HG03558 (cell line): Measurements from ENCODE around the gene BMP6.
A peak's percentile ranks its signal among the peaks of the same experiment; 100 is the strongest.

Experiments used
- ATAC-seq: cut with Tn5 transposase; IDR thresholded peaks from one replicate; pipeline ENCODE4 v1.9.1; 2021; ENCODE audit warnings: moderate number of reproducible peaks; ENCODE audit not compliant: unreplicated experiment; ENCODE audit errors: extremely low read depth

The BMP6 gene

DNA sequence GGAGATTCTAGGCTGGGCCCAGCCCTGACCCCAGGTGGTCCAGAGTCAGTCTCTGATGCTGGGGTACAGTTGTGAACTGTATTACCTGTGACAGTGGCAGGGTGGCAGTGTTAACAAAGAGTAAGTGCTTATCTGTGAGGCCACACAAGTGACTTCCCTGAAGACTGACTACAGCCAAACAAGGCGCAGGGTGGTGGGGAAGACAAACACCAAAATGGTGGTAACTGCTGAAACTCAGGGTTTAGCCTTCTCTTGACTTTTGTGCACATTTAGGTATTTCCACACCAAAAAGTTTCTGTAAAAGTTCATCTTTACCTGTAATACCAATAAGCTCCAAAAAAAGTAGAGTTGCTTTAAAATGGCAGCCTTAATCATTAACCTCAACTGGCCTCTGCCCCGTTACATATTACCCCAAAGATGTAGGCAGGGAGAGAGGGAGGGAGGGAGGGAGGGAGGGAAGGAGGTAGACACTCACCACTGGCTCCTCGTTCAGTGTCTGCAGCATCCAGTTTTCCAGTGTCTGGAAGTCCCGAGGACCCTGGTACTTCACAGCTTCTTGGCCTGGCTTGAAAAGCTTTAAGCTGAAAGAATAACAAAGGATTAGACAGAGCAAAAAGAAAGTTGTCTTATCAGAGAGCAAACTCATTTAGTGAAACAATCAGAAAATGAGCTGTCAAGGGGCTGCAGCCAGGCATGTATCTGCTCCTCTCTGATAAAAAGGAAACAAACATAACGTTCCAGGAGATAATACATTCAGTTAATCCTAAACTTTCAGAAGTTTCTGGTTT lies 173.4 kb downstream of the BMP6 start:
- no peak for ATAC-seq

DNA sequence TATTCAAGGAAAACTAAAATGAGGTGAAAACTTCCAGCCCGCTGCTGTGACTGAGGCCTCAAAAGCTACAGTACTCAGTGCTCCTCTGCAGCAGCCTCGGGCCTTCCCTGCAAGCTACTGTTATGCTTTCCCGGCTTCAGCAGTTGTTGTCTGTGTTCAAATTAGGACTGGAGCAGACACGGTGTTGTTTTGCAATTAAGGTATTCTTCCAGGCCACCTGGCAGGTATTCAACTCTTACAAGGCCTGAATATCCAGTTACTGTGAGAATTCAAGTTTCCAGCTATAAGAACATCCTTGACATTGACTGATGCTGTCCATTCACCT lies 174.0 kb downstream of the BMP6 start:
- ATAC-seq, result no peak

DNA sequence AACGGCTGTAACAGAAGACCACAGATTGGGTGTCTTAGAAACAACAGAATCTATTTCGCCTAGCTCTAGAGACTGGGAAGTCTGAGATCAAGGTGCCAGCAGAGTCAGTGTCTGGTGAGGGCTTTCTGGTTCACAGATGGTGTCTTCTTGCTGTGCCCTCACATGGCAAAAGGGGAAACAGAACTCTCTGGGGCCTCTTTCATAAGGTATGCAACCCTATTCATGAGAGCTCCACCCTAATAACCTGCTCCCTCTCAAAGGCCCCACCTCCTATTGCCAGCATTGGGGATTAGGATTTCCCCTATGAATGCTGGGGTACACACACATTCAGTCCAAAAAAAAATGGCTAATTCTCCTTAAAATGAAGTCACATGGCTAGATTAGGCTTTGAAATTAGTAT lies 174.7 kb downstream of the BMP6 start:
- ATAC-seq, result no peak

DNA sequence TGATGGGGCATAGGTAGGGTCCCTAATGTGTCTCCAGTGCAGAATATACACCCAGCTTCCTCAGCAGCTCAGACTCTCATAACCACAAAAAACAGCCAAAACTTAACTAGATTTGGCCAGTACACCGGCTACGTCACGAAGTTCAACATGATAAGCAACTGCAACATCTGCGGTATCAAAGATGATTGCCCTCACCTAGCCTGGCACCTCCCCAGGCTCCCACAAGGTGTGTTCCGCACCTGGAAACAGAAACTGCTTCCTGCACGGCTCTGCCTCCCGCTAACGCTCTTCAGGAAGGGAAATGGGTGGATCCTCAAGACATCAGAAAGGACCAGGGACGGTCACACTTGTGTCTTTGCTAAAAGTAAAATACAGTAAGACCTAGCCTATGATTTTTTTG lies 175.2 kb downstream of the BMP6 start:
- ATAC-seq, result no peak

DNA sequence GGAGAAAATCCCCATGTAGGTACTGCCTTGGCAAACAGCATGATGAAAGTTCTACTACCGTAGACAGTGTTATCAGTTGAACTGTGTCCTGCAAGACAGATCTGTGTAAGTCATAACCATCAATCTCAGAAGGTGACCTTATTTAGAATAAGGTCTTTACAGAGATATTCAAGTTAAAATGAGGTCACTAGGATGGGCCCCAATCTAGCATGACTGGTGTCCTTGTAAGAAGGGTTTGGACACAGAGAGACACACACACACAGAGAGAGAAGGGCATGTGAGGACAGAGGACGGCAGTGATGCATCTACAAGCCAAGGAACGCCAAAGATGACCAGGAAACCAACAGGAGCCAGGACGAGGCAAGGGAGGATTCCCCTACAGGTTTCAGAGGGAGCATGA lies 175.9 kb downstream of the BMP6 start:
- ATAC-seq, result no peak

DNA sequence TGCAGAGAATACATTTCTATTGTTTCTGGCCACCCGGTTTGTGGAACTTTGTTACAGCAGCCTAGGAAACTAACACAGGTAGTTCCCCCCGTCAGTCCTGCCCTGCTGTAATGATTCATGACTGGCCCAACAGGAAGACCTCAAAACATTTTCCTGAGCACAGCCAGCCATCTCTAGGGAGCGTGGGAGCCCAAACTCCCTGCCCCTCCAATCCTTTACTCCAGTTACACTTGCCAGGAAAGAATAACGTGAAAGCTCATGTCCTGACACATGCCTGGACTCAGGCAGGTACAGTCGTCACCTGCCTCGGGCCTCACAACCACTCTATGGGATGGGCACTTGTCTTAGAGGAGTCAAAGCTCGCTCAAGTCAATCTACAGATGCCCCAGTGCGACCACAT lies 176.3 kb downstream of the BMP6 start:
- ATAC-seq, result no peak

DNA sequence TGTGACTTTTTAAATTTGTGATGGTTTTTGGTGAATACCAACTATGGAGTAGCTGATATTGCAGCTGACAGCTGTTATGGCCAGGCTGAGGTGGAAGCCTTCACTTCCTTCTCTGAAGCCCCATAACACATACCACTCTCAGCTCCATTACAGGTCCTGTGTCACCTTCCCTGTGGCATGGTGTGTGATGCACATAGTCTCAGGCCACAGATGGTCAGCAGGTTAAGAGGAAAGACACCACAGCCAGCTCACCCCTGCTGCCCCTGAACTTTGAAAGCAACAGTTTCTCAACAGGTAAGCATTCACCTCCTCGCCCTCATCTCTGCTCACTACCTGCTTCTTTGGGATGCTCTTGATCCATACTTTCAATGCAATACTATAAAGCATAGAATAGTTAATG lies 177.0 kb downstream of the BMP6 start:
- no peak for ATAC-seq

DNA sequence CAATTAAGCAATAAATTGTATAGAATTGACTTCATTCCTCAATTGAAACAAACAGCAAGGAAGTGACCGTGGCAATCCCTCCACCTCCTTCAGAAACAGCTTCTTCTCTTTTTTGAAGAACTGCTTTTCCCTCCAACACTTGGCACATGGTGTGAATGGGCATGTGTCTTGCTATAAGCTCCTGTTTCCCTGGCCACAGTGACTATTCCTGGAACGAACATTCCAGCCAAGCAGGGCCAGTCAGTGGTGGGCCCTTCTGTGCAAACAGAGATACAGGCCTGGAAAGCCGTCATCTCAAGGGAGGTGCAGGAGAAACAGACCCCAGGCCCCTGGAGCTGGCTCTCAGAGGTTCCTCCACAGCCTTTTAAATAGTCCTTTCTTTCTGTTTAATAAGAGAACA lies 177.8 kb downstream of the BMP6 start:
- ATAC-seq, result no peak

DNA sequence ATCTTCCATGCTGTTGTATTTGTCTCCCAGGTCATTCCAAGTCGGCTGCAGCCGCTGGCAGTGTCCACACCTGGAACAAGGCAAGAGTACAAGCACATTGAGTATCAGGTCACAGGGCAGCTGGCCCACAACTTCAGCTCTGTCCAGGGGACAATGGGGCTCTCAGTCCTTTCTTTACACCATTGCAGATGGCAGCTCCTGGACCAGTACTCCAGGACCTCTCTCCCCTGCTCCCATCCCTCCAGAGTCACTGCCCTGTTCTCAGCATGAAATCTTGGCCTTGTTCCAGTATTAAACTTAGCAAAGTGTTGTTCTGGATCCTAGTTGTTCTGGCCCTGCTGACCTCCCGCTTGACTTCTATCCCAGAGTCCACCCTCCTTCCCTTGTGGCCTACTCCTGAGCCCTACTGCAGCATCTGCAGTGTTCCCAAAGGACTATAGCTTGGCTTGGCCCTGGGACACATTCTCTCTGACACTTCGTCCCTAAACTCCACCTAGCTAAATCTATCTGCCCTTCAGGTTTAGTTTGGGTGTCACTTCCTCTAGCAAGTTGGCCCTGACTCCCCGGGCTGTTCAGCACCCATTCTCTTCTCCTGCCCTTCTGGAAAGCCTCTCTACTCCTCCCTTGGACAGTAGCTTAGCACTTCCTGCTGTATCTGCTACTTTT lies 178.9 kb downstream of the BMP6 start:
- no peak for ATAC-seq

DNA sequence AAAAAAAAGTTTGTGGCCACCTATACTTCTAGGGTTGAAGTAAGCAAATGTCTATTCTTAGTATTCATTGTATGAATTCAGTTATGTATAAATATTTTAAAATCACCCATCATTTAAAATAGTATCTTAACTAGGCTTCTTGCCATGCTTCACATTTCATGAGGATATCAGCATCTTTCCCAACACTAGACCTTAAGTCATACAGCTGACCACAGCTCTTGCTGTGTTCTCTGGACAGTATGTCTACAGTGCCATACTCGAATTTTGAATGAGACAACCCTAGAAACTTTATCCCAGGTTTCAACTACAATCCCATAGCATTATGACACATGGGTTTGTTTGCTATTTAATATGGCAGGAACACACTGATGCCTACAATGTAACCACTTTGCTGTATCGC lies 179.5 kb downstream of the BMP6 start:
- ATAC-seq, result no peak

DNA sequence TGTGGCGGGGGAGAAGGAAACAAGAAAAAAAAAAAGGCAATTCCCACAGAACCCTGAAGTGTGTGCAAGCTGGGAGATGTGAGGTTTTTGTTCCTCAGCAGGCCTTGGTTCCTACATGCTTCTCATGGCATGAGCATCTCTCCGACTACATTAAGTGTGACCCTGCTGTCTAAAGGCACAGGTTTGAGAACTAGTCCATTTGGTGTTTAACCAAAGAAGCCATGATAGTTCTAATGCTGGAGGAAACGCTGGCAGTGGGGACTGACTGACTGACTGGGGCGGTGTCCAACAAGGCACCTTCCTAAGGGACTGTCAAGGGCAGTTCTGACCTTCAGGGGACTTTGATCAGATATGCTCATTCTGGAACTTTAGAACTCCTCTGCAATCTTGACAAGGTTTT lies 180.8 kb downstream of the BMP6 start:
- no peak for ATAC-seq

DNA sequence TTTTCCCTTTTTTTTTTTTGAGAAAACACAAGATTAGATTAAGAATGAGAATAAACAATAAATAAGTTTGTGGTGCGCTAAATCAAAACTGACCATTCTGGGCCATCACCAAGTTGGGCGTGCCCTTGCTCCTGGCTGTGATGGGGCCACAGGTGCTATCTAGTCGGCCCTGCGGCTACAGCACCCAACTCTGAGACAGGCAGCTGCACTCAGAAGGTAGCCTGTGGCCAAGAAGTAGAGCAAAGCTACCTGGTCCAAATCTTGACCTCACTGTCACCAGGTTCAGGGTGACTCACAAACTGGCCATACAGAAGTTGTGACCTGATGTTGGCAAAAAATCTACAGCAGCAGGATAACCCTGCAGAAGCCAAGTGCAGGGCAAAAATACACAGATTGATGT lies 181.3 kb downstream of the BMP6 start:
- ATAC-seq, result no peak

DNA sequence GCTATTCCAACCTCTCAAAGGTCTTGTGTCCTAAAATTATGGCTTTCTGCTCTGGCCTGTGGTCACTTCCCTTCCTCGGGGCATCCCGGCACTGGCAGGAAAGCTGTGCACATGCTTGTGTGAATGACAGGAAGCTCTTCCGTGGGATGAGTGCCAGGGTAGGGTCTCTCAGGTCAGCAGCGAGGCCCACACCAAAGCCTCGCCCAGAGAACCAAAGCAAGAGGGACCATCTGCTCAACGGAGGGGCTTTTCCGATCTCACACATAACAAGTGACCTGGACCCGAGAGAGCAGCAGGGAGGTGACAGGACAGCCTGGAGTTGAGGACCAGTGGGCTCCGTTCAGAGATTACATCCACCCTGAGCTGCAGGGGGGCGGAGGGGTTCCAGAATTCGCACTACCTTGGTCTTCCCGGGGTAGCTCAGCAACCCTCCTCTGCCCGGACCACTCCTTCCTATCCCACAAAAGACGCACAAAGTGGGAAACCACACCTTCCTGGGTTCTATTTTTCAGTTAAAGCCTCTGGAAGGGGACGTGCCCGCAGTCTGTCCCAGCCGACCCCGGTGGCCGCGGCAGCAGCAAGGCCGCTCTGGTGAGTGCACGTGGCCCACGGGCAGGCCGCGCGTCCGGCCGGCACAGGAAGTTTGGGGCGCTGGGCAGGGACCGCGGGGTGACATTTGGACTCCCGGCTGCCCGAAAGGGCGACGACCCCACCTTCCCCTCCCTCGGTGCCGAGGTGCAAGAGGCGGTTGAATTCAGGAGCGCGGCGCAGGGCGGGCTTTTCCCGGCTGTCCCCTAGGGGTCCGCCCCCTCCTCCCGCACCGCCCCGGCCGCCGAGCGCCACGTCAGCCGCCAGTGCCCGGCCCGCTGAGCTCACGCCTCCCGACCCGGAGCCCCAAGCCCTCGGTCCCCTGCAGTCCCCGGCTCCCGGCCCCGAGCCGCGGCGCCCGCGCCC lies 183.7 kb downstream of the BMP6 start:
- ATAC-seq, result no peak

DNA sequence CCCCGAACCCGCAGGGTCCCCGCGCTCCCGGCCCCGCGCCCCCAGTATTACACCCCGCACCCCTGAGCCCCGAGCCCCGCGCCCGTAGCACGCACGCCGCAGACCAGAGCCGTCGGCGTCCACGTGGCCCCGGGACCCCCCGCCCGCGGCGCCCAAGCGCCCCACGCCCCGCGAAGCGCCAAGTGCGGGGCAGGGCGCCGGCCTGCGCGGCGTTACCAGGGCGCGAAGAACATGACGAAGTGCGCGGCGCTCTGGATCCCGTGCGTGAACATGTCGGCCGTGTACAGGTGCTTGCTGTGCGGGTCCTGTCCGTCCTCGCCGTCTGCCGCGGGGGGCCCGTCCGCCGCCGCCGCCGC lies 184.4 kb downstream of the BMP6 start:
- no peak for ATAC-seq

DNA sequence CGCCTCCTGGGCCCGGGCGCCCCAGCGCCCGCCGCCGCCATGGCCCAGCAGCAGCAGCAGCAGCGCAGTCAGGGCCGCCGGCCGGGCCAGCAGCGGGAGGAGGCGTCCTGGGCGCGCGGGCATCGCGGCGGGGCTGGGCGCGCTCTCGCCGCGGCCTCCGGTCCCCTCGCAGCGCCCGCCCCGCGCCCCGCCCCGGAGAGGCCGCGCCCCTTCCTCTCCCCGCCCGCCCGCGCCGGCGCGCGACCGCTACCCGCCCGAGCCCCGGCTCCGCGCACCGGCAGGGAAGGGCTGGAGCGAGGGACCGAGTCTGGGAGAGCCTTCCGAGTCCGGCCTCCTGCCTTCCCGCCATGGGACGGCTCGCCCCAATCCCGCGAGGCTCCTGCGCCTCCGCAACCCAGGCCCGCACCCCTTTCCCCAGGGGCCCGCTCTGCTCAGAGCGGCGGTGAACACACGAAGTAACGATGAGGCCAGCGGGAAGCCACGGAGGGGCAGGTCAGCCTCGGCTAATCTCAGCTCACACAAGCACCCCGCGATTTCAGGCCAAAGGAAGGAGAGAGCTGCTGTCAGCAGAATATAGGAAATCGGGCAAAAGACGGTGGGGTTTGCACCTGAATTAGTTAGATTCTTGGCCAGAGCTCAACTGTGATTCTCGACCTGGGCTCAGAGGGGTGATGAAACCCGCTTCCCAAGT lies 184.9 kb downstream of the BMP6 start, which contains the start of gene TXNDC5:
TXNDC5 (minus strand) TSS at position 135 of the 691 bp plus-strand sequence; CDS start at position 123, 12 bp downstream.
- ATAC-seq, result peak; percentile 28

DNA sequence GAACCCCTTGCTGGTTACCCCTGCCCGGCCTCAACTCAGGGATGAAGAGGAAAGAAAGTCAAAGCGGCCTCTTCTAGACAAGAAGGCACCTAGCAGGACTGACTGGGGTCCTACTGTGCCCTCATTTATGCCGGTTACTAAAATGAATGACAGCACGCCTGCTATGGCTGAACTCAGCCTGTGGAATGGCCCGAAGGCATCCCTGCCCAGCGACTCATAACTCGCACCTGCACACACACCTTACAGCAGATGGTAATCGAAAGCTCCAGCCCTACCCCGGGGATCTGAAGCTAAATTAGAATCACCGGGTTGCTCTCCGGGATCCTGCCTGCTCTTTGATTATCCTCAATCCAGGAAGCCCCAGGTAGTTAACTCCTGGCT lies 185.4 kb downstream of the BMP6 start:
- ATAC-seq, result no peak

DNA sequence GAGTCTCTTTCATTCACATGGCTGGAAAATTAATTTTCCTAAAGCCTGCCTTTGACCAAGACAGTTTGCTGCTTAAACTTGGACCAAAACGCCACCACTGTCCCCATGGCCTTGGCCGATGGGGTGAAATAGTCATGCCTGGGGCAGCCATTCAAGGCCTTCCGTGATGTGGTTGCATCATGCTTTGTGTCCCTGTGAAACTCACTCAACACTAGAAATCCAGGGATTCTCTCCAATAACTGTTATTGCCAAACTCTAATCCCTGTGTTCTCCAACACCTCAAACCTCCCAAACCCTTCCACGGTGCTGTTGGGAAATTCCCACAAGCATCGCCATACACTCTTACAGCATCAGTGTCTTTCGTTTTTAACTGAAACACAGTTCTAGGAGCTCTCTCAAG lies 186.1 kb downstream of the BMP6 start:
- ATAC-seq, result no peak

DNA sequence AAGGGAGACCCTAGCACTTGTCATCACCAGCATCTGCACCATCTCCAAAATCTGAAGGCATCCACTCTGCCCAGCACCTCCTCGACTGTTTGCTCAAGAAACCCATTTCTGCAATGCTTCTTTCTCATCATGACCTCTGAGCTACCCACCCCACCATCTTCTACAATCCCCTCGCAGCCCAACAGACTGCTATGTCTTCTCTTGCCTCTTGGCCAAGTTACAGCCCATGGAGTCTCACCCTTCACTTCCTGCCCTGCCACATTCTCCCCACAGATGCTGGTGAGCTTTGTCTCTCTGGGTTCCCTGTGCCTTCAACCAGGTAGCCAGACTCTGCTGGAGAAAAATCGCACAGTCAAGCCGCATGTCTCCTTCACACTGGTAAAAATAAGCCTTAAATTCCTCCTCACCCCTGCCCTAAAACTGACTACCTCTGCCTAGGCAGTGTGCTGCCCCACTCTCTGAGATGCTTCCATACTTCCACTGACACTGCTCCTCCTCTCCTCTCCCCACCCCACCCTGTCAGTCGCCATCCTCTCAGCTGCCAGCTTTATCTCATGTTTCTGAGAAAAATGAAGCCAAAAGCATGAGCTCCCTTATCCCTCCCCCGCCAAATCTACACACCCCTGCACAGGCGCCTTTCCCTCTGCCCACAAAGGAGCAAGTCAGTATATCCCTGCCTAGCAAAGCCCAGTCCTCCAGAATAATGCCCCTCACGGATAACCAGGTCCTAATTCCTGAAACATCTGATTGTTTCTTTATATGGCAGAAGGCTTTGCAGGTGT lies 187.0 kb downstream of the BMP6 start:
- no peak for ATAC-seq

DNA sequence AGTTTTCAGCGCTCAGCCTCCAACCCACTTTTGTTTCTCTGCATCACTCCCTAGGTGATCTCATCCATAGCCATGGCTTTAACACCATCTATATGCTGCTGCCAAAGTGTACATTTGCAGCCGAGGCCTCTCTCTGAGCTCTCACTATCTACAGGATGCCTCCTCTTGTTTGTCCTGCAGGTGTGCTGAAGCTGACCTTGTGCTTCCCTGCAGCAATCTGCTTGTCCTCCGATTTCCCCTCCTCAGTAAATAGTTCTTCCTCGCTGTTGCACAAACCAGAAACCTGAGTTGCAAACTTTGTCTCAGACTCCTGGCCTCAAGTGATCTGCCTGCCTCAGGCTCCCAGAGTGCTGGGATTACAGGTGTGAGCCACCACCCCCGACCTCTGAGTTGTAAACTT lies 188.4 kb downstream of the BMP6 start:
- ATAC-seq, result no peak
